Activated T-helper 9 cell treated with anti-CD3 and anti-CD28 coated beads, Interleukin-2, amount 50 U/mL, for 16 hours (primary cell): ENCODE data around the gene NLRP9.

Experiments
- DNase-seq: peaks from one replicate; pipeline ENCODE4 v3.0.0-alpha.2; 2020; ENCODE audit warnings: low read depth

NLRP9 gene

DNA sequence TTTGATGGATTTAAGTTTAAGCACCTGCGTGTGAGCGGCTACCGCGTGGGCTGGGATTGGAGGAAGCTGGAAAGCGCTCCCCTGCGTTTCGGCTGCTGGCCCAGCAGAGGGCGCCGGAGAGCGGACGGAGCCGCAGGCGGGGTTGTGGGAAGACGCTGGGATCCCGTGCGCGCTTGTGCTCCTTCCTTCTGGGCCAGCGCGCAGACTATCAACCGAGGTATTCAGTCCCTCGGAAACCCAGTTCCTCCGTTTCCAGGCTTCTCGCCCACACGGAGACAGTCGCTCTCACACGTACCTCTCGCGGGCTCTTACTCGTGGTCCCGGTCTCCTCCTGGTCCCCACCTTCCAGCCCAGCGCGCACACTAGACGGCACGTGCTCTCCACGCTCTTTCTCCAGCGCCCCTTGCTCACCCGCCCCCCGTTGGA, 34.4 kb downstream of the NLRP9 start:
- no peak for DNase-seq

DNA sequence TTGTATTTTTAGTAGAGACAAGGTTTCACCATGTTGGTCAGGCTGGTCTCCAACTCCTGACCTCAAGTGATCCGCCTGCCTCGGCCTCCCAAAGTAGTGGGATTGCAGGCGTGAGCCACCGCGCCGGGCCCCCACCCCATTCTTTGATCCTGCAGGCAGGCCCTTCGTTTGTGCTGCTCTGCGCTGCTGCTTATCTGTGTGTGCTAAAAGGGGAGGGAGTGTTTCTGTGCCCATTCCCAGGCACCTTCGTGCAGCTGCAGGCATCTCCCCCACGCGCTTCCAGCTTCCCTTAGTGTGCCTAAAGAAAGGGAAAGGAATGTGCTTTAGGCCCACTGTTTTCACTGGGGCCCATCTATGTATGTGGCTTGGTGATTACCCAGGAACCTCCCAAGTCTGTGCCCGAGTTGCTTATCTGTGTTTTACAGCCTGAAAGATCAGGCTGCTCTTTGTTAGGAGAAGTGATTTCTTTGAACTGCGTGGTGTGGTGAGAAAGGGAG, 36.0 kb downstream of the NLRP9 start:
- DNase-seq: no peak

DNA sequence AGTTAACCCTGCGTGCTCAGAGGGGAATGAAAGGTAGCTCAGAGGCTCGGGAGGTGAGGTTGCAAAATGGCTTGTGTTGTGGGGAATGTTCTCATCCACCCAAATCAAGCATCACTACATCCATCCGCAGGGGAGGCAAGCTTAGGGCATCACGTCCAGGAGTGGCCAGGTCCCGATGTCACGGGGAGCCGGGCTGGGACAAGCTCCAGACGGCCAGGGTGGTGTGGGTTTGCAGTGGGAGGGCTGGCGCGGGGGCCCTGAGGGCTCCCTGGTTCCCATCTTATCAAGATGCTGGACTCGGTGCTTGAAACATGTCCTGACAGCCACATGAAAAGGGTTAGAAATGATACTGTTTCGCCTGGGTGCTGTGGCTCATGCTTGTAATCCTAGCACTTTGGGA, 37.4 kb downstream of the NLRP9 start:
- DNase-seq: no peak

- DNase-seq: no peak
These were observed 39.0 kb downstream of the NLRP9 start for GRCh38 chr19:55699221-55699620.

DNA sequence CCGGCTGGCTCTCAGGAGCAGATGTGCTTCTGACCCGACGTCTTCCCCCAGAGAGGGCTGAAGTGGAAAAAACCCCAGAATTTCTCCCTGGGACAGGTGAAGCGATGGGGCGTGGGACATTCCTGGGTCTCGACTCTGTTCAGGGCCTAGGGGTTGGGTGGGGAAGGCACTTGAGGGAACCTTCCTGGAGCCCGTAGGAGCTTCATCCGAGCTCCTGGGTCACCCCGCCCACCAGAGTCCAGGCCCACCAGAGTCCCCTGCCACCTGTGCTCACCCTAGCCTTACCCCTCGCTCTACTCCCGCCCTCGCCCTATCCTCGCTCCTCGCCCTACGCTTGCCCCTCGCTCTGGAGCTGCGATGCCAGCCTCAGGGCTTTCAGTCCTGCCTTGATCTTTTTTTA, 39.9 kb downstream of the NLRP9 start:
- no peak for DNase-seq

DNA sequence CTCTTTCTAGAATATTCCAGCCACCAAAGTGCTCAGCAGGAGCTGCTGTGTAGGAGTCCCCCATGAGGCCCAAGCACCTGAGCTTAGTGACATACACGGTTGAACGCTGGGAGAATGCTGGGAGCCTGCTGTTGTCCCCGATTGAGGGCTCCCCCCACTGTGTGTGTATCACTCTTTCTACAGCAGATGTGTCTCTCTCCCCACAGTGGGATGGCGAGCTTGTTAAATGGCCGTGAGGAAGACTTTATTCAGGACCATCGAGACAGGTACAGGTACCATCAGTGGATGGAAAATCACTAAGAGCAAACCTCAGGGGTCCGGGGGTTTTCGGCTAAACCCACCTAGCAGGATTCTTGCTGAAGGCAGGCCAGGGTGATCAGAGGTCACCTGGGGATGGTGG, 40.5 kb downstream of the NLRP9 start:
- no peak for DNase-seq

DNA sequence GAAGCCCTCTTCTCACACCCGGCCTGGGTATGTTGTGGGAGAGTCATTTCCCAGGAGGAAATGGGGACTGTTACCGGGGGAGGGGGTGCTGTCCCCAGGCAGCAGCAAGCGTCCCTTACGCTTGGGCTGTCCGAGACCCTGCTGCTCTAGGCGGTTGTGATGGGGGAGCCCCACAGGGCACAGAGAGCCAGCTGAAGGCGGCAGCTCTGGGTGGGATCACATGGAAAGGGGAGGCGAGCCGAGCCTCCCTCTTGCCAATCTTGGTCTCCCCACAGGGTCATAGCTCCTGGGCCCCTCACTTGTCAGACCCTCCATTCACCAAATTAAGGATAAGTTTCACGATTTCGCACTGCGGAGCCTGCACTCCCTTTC, 41.1 kb downstream of the NLRP9 start:
- DNase-seq: no peak

DNA sequence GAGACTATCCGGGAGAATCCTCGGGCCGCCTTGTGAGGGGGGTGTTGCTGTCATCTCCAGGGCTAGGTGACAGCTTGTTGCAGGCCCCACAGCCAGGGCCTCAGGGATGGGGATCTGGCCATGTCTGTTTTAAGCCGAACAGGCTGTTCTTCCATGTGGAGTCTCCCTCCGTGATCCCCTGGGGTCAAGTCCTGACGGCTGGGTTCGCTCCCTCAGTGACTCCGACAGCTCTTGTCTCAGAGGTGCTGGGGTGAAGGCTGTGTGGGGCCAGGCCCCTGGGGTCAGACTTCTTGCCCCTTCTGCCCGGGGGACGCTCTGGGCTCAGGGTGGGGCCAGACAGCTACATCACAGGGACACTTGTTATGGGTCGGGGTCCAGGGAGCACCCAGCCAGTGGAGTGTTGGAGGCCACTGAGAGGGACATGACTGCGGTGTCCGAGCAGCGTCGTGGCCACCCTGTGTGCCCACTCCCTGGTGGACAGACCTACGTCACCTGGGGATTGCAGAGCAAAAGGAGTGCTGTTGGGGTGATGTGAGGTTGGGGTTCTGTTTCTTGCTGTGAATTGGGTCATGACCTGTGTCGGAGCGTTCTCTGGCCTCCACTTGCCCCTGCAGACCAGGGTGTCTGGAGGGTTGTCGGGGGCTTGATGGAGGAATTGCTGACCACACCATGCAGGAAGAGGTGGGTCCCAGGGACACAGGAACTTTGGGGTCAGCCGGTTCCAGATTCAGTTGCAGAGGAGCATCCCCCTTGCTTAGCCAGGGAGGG, 41.7 kb downstream of the NLRP9 start:
- no peak for DNase-seq

- no peak for DNase-seq
These were observed 42.5 kb downstream of the NLRP9 start for GRCh38 chr19:55695511-55696290.

DNA sequence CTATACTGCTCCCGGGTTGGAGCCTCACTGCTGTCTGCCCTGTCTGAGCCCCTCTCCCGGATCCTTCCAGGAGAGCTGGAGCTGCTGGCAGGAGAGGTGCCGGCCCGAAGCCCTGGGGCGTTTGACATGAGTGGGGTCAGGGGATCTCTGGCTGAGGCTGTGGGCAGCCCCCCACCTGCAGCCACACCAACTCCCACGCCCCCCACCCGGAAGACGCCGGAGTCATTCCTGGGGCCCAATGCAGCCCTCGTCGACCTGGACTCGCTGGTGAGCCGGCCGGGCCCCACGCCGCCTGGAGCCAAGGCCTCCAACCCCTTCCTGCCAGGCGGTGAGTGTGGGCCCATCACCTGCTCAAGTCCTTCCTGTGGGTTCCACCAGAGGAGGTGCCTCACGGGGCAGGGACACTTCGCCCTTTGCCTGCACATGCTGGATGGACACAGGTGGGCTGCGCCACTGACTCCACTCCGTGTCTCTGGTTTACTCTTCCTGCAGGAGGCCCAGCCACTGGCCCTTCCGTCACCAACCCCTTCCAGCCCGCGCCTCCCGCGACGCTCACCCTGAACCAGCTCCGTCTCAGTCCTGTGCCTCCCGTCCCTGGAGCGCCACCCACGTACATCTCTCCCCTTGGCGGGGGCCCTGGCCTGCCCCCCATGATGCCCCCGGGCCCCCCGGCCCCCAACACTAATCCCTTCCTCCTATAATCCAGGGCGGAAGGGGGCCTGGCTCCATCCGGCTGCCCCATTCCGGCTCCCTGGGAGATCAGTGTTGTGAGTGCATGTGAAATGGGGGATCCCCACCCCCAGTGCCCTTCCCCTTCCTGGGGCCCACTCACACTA, 43.3 kb downstream of the NLRP9 start:
- DNase-seq: no peak

DNA sequence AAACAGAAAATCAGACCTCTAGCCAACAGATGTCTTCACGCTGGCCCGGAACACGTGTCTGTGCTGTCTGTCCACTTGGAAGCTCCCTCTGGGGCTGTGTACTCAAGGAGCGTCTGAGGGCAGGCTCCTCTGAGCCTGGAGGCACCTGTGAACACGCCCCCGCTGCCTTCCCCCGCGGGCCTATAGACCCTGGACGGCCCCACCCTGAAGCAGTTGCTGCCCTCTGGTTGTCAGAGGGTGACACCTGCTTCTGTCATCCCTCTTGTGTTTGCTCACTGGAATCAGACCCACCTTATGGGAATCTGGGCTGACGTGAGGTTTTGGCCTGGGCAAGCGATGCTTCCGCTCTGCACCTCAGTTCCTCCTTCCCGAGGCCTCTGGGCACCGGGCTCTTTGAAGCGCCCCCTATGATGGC, 44.0 kb downstream of the NLRP9 start:
- DNase-seq: no peak

- no peak for DNase-seq
These were observed 44.7 kb downstream of the NLRP9 start for GRCh38 chr19:55693336-55693974.

- no peak for DNase-seq
These were observed 45.5 kb downstream of the NLRP9 start for GRCh38 chr19:55692681-55693081.

DNA sequence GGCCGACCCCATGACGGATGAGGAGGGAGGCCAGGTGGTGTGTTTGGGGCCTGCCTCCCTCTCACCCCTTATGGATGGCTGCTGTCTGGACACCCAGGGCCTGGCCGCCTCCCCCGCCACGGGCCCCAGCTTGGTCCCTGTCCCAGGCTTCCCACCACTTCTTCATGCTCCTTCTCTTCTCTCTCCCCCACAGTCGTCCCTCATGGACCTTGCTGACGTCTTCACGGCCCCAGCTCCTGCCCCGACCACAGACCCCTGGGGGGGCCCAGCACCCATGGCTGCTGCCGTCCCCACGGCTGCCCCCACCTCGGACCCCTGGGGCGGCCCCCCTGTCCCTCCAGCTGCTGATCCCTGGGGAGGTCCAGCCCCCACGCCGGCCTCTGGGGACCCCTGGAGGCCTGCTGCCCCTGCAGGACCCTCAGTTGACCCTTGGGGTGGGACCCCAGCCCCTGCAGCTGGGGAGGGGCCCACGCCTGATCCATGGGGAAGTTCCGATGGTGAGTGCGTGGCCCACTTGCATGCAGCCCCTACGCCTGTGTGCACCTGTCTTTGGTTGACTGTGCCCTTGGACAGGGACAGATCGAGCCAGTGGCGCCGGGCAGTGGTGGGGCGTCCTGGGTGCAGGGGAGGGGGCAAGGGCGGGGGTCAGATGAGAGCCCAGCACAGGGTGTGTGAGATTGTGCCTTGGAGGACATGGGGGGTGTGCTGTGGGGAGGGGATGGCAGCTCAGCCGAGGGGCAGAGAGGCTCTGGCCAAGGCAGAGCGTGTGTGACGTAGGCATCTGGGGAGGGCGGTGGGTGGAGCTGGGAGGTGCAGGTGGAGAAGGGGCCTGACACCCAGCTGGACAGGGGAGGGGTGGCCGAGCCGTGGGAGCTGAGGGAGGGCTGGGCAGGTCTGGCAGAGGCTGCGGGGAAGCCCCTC, 46.4 kb downstream of the NLRP9 start:
- DNase-seq: no peak

GRCh38 chr19:55690769-55691545, 47.2 kb downstream of the NLRP9 start:
- no peak for DNase-seq

- no peak for DNase-seq
These were observed 48.0 kb downstream of the NLRP9 start for GRCh38 chr19:55690109-55690768.

GRCh38 chr19:55689411-55690108, 48.6 kb downstream of the NLRP9 start:
- DNase-seq: no peak

- no peak for DNase-seq
These were observed 49.6 kb downstream of the NLRP9 start for GRCh38 chr19:55688422-55689218.
